Measurements from ENCODE around the gene ARHGEF26. TPM values are rescaled to one million over a fixed set of nuclear protein-coding genes. Genes with fewer than 3 reads are reported as not detected.

Gene ARHGEF26
- total and polyA plus RNA-seq, 3 donors from 2014 or later, result 14.7 to 33.0 (median 24.8) TPM

GRCh38 chr3:154217671-154218070 lies 96.5 kb downstream of the ARHGEF26 start:
- H3K27ac ChIP-seq, result peak overlapping the region in 1 of 2 donors; percentile 3
- no peak overlapping the region for H3K4me3 ChIP-seq
- no peak for TF ChIP-seq CTCF (IDR thresholded peaks at IDR 0.05)
- no peak for TF ChIP-seq POLR2A (IDR thresholded peaks at IDR 0.05)
- no peaks in the 10 kb centered on the region for H3K27me3 ChIP-seq
- no peak for DNase-seq
- no peaks in the 10 kb centered on the region for H3K36me3 ChIP-seq (ENCODE audit: low read depth, missing control alignments)
- intact Hi-C loops (cut with DNase I; ENCODE audit: low total_unique reads), result no loop called here
- no peaks in the 10 kb centered on the region for H3K9me3 ChIP-seq
- peaks cover 8% of the 10 kb centered on the region for H3K4me1 ChIP-seq
- WGBS, 2 donors, result 48 to 55% methylated on average over 6 of the region's 6 CpGs

- Histone ChIP-seq H3K36me3 (ENCODE audit: low read depth, missing control alignments) (no peaks in the 10 kb centered on the region), H3K9me3 (no peaks in the 10 kb centered on the region), H3K4me3 (no peak overlapping the region), H3K27me3 (no peaks in the 10 kb centered on the region), H3K27ac (no peak overlapping the region), H3K4me1 (peaks cover 8% of the 10 kb centered on the region)
- DNase-seq, result no peak
- intact Hi-C loops (cut with DNase I; ENCODE audit: low total_unique reads), result no loop called here
- TF ChIP-seq CTCF (IDR thresholded peaks at IDR 0.05) (no peak), POLR2A (IDR thresholded peaks at IDR 0.05) (no peak)
- 81 to 88% methylated on average over 1 of the region's 1 CpG for WGBS, 2 donors
These were observed 97.5 kb downstream of the ARHGEF26 start for GRCh38 chr3:154218728-154219127.

- no peaks in the 10 kb centered on the region for H3K36me3 ChIP-seq (ENCODE audit: low read depth, missing control alignments)
- H3K27ac ChIP-seq, result no peak overlapping the region
- H3K27me3 ChIP-seq, result no peaks in the 10 kb centered on the region
- no peak for TF ChIP-seq CTCF (IDR thresholded peaks at IDR 0.05)
- TF ChIP-seq POLR2A (IDR thresholded peaks at IDR 0.05), result no peak
- H3K4me3 ChIP-seq, result no peak overlapping the region
- intact Hi-C loops (cut with DNase I; ENCODE audit: low total_unique reads), result no loop called here
- no peaks in the 10 kb centered on the region for H3K9me3 ChIP-seq
- H3K4me1 ChIP-seq, result peaks cover 8% of the 10 kb centered on the region
- WGBS, 2 donors, result 89 to 91% methylated on average over 2 of the region's 2 CpGs
- no peak for DNase-seq
These were observed 99.3 kb downstream of the ARHGEF26 start for GRCh38 chr3:154220462-154220861.

GRCh38 chr3:154223519-154223918 lies 102.3 kb downstream of the ARHGEF26 start:
- no peak overlapping the region for H3K27ac ChIP-seq
- DNase-seq, result no peak
- intact Hi-C loops (cut with DNase I; ENCODE audit: low total_unique reads), result no loop called here
- no peaks in the 10 kb centered on the region for H3K9me3 ChIP-seq
- no peak overlapping the region for H3K4me3 ChIP-seq
- TF ChIP-seq POLR2A (IDR thresholded peaks at IDR 0.05), result no peak
- no peak for TF ChIP-seq CTCF (IDR thresholded peaks at IDR 0.05)
- no peaks in the 10 kb centered on the region for H3K4me1 ChIP-seq
- no peaks in the 10 kb centered on the region for H3K27me3 ChIP-seq
- no peaks in the 10 kb centered on the region for H3K36me3 ChIP-seq (ENCODE audit: low read depth, missing control alignments)

- H3K4me1 ChIP-seq, result no peaks in the 10 kb centered on the region
- H3K27me3 ChIP-seq, result no peaks in the 10 kb centered on the region
- no peak overlapping the region for H3K27ac ChIP-seq
- intact Hi-C loops (cut with DNase I; ENCODE audit: low total_unique reads), result no loop called here
- no peaks in the 10 kb centered on the region for H3K36me3 ChIP-seq (ENCODE audit: low read depth, missing control alignments)
- no peak for TF ChIP-seq CTCF (IDR thresholded peaks at IDR 0.05)
- no peak for TF ChIP-seq POLR2A (IDR thresholded peaks at IDR 0.05)
- no peak overlapping the region for H3K4me3 ChIP-seq
- DNase-seq, result no peak
- H3K9me3 ChIP-seq, result no peaks in the 10 kb centered on the region
- WGBS, 2 donors, result 52 to 67% methylated on average over 6 of the region's 6 CpGs
These were observed 103.2 kb downstream of the ARHGEF26 start for GRCh38 chr3:154224366-154224765.
